HepG2 (cell line): Measurements from ENCODE around the gene MEGF6. TPM values are rescaled to one million over a fixed set of nuclear protein-coding genes. Genes with fewer than 3 reads are reported as not detected.

Experiments used
- CSRNP1 ChIP-seq: sonication (generic); formaldehyde crosslinking; IDR thresholded peaks from 2 replicates; pipeline ENCODE4 v1.8.1; 2023; ENCODE audit warnings: mild to moderate bottlenecking, missing genetic modification reagents
- FOXM1 ChIP-seq: sonication (generic); formaldehyde crosslinking; IDR thresholded peaks from 2 replicates; pipeline ENCODE4 v1.5.0; 2020; ENCODE audit warnings: missing genetic modification reagents
- GMEB1 ChIP-seq: sonication (generic); formaldehyde crosslinking; IDR thresholded peaks from 2 replicates; pipeline ENCODE4 v1.5.1; 2020; ENCODE audit warnings: missing genetic modification reagents, mild to moderate bottlenecking, borderline replicate concordance
- HINFP ChIP-seq: sonication (generic); formaldehyde crosslinking; IDR thresholded peaks from 2 replicates; pipeline ENCODE4 v1.4.0; 2020; ENCODE audit warnings: low read depth, mild to moderate bottlenecking, missing genetic modification reagents
- HOXD1 ChIP-seq: sonication (generic); formaldehyde crosslinking; IDR thresholded peaks from 2 replicates; pipeline ENCODE4 v1.5.0; 2020; ENCODE audit warnings: missing genetic modification reagents
- MYC ChIP-seq: sonication (generic); formaldehyde crosslinking; IDR thresholded peaks from 2 replicates; pipeline ENCODE4 v1.9.0; 2021; ENCODE audit warnings: missing genetic modification reagents, borderline replicate concordance
- NFYB ChIP-seq: sonication (generic); formaldehyde crosslinking; IDR thresholded peaks from 2 replicates; pipeline ENCODE4 v1.4.0; 2020; ENCODE audit warnings: missing genetic modification reagents
- RBAK ChIP-seq: sonication (generic); formaldehyde crosslinking; IDR thresholded peaks from 2 replicates; pipeline ENCODE4 v1.5.1; 2020; ENCODE audit warnings: mild to moderate bottlenecking, missing genetic modification reagents
- TFE3 ChIP-seq: IDR thresholded peaks from 2 replicates; pipeline ENCODE4 v1.6.1; 2016
- WIZ ChIP-seq: sonication (generic); formaldehyde crosslinking; IDR thresholded peaks from 2 replicates; pipeline ENCODE4 v1.5.1; 2020; ENCODE audit warnings: mild to moderate bottlenecking, missing genetic modification reagents
- ZBTB39 ChIP-seq: sonication (generic); formaldehyde crosslinking; IDR thresholded peaks from 2 replicates; pipeline ENCODE4 v1.5.0; 2020; ENCODE audit warnings: missing genetic modification reagents
- ZNF274 ChIP-seq: sonication (generic); formaldehyde crosslinking; IDR thresholded peaks from 2 replicates; pipeline ENCODE4 v1.5.1; 2020; ENCODE audit warnings: mild to moderate bottlenecking, missing genetic modification reagents
- ZNF362 ChIP-seq: sonication (generic); formaldehyde crosslinking; IDR thresholded peaks from 2 replicates; pipeline ENCODE4 v1.4.0; 2020; ENCODE audit warnings: missing genetic modification reagents, mild to moderate bottlenecking, borderline replicate concordance
- ZNF546 ChIP-seq: sonication (generic); formaldehyde crosslinking; conservative IDR thresholded peaks from 2 replicates; pipeline ENCODE4 v1.8.1; 2023; ENCODE audit warnings: mild to moderate bottlenecking, missing genetic modification reagents
- ZSCAN25 ChIP-seq: sonication (generic); formaldehyde crosslinking; IDR thresholded peaks from 2 replicates; pipeline ENCODE4 v1.8.0; 2022; ENCODE audit warnings: mild to moderate bottlenecking, missing genetic modification reagents
- polyA plus RNA-seq, 8 experiments: library from polyadenylated mRNA; depleted of rRNA in 3 of 8; stranded (reverse) in 7 of 8; unstranded in 1 of 8; fragments of >200 nt; fragmentation: Illumina TruSeq in 4 of 8; extraction: Trizol in 4 of 8; gene quantifications; 2 replicates each; pipeline versions ENCODE4 v1.2.1 to v1.2.3, GENCODE V29; 2011 to 2016; ENCODE audit warnings: low read depth in 4 of 8, missing spikeins in 1 of 8, mixed read lengths in 1 of 8; ENCODE audit not compliant: insufficient read depth in 1 of 8
- total RNA-seq, 5 experiments: library from RNA; depleted of rRNA; stranded (reverse); fragments of >200 nt; fragmentation: Illumina TruSeq; extraction: Trizol; gene quantifications; 2 replicates each; pipeline ENCODE4 v1.2.3, GENCODE V29; 2016; ENCODE audit warnings: low read depth in 1 of 5

Gene MEGF6
- total and polyA plus RNA-seq, 2 of the 13 experiments (the other 11 are each of a cell fraction or from before 2014, with no cell fraction given) = 1.9 TPM

GRCh38 chr1:3453891-3454810 is 157.2 kb downstream of the MEGF6 start, which contains the start of gene ARHGEF16 (continued):
- TF ChIP-seq HINFP (CRISPR knock-in tag) = peak; percentile 69; the same call in 1 of the 2 replicates
- no peak; the same call in 1 of the 2 replicates for TF ChIP-seq CSRNP1 (CRISPR knock-in tag)
- no peak for TF ChIP-seq ZSCAN25
- no peak for TF ChIP-seq RBAK
- TF ChIP-seq ZNF546 (CRISPR knock-in tag) = no peak
- TF ChIP-seq HOXD1 (CRISPR knock-in tag) = peak; percentile 62; the same call in 1 of the 2 replicates
- 0 out of 2 replicates have a peak, but pooled peaks have one; percentile 26 for TF ChIP-seq GMEB1 (CRISPR knock-in tag)
- TF ChIP-seq MYC = peak; percentile 66; the same call in 1 of the 2 replicates
- no peak for TF ChIP-seq NFYB (CRISPR knock-in tag)
- no peak for TF ChIP-seq FOXM1 (CRISPR knock-in tag)
- TF ChIP-seq ZNF274 (CRISPR knock-in tag) = 0 out of 2 replicates have a peak, but pooled peaks have one; percentile 17
- peak; percentile 18; the same call in 1 of the 2 replicates for TF ChIP-seq TFE3 (CRISPR knock-in tag)
- TF ChIP-seq ZBTB39 (CRISPR knock-in tag) = peak; percentile 50; the same call in 1 of the 2 replicates
- TF ChIP-seq WIZ (CRISPR knock-in tag) = 0 out of 2 replicates have a peak, but pooled peaks have one; percentile 18
- TF ChIP-seq ZNF362 (CRISPR knock-in tag) = no peak
